HG03439 (cell line): ENCODE data around the gene YTHDF1.

Source experiments
- ATAC-seq: cut with Tn5 transposase; IDR thresholded peaks from one replicate; pipeline ENCODE4 v1.9.1; 2021; ENCODE audit warnings: mild to moderate bottlenecking, moderate library complexity; ENCODE audit not compliant: unreplicated experiment

Gene YTHDF1

DNA sequence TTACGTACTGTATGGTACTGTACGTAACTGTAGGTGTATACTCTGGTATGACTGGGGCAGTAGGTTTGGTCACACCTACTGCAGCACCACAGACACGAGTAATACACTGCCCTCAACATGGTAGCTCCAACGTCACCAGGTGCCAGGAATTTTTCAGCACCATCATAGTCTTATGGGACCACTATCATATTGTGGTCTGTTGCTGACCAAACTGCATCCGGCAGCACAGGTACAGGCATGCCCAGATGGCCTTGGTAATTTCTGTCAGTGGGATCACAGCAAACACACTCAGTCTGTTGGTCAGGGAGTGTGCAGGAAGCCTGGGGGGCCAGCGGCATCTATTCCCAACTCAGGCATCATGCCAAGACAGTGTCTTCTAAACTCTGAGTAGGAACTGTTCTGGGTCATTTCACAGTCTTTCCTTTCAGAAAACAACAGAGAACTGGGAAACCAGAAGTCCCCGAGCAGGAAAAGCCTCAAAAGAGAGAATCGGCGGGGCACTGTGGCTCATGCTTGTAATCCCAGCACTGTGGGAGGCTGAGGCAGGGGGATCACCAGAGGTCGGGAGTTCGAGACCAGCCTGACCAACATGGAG is 5.8 kb downstream of the YTHDF1 start:
- ATAC-seq: no peak

GRCh38 chr20:63208346-63208909 is 7.5 kb downstream of the YTHDF1 start:
- no peak for ATAC-seq

- no peak for ATAC-seq
These were observed 9.1 kb downstream of the YTHDF1 start for GRCh38 chr20:63206878-63207277.

DNA sequence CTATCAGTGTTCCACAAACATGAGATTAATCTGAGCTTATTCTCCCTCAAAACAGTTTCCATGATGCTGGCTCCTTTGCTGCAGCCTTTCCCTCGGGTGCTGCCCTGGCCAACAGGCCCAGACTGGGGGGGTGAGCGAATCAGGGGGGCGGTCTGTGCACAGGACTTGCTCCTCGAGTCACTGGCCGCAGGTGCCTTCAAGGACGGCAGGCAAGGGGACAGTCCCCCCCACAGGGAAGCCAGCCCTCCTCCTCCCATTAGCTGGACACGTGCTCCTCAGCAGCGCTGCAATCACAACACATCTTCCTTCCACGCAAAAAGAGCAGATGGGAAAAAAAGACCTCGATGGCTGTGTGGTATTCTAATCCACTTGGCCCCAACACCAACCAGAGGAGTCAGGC is 10.0 kb downstream of the YTHDF1 start:
- ATAC-seq: no peak

DNA sequence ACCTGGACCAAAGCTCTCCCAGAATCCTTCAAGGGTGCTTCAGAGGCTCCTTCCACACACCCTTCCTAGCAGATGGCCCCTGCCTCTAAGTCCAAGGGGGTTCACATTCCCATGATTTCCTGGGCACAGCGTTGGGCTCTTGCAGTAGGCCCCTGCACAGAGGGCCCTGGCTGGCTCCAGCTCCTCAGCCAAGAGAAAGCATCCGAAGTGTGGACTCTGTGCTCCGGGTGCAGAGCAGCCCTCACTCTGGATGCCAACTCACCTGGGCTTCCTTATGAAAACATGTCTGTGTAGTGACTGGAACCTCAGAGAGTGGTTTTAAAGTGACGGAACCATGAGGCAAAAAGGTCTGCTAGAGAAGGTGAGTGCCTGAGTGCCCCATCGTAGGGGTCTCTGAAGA is 11.6 kb downstream of the YTHDF1 start:
- ATAC-seq: no peak

- no peak for ATAC-seq
These were observed 13.0 kb downstream of the YTHDF1 start for GRCh38 chr20:63202811-63203526.

- ATAC-seq: no peak
These were observed 13.9 kb downstream of the YTHDF1 start for GRCh38 chr20:63202021-63202420.

- no peak for ATAC-seq
These were observed 17.3 kb downstream of the YTHDF1 start for GRCh38 chr20:63198606-63199005.

DNA sequence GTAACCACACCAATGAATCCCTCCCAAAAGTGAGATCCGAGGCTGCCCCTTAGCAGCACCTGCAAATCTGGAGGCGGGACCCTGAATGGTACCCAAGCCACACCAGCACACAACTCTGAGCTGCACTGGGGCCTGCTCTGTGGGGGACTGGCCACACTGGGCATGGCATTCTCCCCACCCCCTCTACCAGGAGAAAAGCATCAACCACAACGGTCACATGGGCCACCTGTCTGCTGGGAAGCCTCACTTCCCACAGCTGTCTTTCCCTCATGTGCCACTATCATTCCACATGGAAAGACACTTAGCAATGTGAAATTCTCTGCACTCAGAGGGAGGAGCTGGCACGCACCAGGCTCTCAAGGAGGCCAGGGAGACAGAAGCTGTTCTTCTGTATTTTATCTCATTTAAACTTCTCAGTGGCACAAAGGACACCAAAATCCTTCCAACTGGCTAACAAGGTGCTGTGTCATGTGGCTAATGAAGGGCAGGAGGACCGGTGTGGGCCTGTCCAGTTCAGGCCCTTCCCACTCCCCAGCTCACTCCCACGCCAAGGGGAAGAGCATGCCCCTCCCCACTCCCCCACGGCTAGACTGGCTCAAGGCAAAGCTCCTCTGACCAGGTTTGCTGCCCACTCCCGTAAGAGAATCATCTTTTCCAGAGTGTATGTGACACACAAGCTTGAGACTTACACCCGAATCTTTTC is 19.0 kb downstream of the YTHDF1 start:
- ATAC-seq: no peak

DNA sequence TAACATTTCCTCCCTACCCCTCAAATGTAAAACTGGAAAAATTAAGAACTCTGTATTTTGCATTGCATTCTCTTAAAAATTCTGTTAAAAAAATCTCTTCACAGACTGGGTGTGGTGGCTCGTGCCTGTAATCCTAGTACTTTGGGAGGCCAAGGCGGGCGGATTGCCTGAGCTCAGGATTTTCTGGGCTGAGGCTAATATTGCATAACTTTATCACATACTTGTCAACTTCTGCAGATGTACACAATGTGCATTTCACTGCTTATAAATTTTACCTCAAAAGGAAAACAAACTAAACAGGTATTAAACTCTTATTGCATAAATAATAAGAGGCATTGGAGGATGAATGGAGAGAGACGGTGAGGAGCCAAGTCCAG is 21.1 kb downstream of the YTHDF1 start:
- ATAC-seq: no peak

GRCh38 chr20:63194007-63194796 is 21.7 kb downstream of the YTHDF1 start:
- ATAC-seq: no peak

DNA sequence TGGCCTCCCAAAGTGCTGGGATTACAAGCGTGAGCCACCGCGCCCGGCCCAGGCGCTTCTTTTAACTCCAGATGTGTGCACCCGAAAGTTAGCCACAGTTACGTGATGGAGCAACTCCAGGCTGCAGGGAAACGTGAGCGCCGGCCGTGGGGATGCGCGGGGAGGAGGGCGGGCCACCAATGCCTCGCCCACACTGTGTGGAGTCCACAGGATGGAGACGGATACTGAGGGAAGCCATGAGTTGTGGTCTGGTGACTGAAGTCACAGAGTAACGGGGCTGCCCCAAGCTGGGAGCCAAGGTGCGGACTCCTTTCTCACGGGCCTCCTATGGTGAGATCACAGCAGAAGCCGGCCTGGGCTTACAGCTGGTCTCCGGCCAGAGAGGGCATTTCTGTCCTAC is 23.2 kb downstream of the YTHDF1 start:
- no peak for ATAC-seq

DNA sequence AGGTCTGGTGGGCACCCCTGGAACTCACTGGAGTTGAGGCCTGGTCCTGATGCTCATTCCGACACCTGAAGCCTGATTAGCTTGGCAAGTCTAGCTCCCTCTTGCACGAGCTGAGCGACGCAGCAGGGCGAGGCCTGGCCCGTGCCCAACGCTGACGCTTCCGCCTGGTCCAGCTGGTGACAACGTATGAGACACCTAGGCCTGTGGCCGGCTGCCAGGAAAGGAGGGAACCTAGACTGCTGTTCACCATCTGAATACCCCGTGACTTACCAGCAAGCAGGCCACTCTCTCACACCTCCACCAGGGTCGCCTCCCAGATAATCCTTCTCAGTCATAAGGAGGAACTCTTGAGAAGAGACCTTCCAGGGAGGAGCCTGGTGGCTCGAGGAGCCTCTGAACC is 24.5 kb downstream of the YTHDF1 start:
- ATAC-seq: no peak

- ATAC-seq: no peak
These were observed 25.1 kb downstream of the YTHDF1 start for GRCh38 chr20:63190828-63191227.

DNA sequence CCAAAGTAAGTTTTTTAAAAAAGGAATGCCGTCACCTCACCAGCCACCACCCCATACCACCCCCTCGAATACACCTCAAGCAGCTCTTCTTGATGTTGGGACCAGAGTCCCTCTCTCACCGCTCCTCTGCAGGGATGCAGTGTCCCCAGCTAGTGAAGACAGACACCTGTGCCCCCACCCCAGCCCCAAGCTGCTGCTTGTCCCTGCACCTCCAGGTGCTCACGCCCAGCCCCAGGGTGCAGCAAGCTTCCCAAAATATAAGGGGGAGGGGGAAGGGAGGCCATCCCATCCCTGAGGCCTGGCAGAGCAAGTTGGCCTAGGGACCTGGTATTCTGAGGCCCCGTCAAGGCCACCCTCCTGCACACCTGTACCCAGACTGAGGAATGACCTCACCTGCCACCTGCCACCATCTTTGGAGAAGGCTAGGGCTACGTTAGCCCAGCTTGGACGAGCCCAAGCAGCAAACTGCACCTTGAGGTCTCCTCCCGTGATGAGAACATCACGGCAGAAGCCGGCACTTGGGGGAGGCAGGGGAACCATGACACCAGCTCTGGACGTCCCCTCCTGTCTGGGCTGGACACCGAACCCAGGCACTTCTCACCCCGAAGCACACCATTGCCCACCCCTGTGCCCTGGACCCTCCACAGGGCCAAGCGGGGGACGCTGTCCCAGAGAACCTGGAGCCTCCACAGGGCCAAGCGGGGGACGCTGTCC is 25.9 kb downstream of the YTHDF1 start:
- ATAC-seq: no peak

DNA sequence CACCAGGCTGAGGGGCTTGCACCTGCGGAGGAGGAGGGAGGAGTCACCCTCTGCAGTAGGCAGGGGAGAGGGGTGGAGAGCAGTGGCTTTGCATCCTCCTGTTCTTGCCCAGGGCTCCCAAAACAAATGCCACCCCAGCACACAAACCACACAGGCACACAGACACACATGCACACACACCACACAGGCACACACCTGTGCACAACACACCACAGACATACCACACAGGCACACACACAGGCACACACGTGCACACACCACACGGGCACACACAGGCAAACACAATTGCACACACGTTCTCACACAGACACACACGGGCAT is 26.6 kb downstream of the YTHDF1 start:
- no peak for ATAC-seq

DNA sequence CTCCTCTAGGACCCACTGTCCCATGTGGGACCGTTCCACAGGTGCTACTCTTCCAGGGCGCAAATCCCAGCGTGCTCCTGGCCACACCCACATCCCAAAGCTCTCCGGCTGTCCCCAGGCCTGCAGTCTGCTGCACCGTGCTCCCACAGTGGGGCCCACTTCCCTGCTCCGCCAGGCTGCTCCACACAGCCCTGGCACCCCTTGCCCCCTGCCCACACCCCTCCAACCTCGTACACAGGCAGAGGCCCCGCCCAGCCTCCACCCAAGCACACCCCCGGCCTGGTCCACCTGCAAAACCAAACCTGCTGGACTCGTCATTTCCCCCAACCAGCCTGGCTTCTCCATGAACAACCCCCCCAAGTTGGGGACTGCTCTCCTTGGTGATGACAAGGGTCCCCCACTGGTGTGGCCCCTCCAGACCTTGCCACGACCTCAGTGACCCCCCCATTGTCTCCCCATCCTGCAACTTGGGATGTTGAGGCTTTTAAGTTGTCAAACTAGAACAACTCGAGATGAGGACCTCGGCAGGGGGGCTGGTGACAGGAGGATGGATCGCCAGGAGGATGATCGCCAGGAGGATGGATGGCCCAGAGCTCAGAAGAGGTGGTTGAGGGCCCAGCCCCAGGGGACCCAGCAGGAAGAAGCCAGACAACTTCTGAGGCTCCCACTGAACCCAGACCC is 27.1 kb downstream of the YTHDF1 start:
- no peak for ATAC-seq

- ATAC-seq: no peak
These were observed 27.8 kb downstream of the YTHDF1 start for GRCh38 chr20:63188159-63188442.

GRCh38 chr20:63187338-63188158 is 28.4 kb downstream of the YTHDF1 start:
- no peak for ATAC-seq
